ENCODE data around the gene SKI.
"Not testable (repeated sequence)": the region's sequence is repeated elsewhere in the genome, so short reads cannot be mapped to it uniquely, and the experiment has no call there.

SKI gene

DNA sequence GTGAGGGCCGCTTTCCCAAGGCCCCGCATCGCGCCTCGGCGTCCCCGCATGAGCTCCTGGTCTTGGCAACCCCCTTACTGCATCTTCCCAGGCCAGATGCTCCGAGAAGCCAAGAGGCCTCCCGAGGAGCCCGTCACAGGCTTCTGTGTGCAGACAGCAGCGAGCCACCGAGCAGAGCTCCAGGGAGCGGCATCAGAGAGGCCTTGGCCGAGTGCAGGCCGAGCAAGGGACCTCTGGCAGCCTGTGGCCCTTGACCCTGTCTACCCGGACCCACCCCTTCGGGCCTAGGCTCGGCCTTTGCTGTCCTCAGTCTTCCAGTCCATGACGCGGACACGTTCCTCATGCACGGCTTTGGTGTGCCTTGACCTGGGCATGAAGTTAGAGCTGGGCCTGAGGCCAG lies 99.7 kb downstream of the SKI start:
- DNase-seq = no peak

- no peak for DNase-seq
Measured at GRCh38 chr1:2328676-2329455, 100.7 kb downstream of the SKI start.

DNA sequence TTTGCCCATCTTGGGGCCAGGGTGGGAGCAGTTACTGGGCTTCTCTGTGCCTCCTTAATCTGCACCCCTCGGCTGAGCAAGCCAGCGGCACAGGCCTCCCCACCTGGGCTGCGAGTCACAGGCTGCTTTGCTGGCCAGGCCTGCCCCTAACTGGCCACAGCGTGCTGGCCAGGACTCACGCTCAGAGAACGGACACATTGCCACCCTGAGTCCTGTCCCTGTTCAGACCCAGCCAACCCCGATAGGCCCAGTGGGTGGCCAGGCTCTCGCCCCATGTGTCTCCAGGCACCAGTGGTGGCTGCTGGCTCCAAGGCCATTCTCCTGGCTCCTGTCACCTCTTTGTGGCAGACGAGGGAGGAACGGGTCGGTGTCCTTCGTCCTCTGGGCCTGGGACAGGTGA lies 101.9 kb downstream of the SKI start:
- DNase-seq = no peak

DNA sequence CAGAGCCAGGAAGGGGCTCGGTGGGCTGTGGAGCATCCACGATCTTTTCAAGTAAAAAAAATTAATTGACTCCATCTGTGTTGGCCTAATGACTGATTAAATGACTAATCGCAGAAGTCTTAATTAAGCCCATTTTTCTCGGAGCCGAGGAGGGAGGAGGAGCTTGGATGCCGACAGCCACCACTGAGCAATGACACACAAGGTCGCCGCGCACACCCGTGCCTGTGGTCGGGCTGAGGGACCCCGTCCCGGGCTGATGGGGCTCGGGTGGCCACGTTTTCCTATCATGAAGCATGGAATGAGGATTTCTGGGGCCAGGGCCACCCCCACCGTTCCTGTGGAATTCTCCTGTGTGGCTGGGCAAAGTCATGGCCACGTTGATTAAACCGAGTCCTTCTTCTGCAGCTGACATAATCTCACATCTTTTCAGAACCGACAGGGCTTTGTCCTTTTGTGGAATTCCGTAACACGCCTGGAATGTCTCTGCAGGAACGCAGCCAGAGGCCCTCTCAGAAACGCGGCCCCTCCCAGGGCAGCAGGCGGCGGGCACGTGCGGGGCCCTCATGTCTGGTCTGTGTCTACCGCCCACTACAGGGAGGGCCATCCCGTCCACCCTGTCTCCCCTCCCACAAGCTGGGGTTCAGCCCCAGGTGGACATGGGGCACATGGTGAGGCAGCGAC lies 102.5 kb downstream of the SKI start:
- no peak for DNase-seq

DNA sequence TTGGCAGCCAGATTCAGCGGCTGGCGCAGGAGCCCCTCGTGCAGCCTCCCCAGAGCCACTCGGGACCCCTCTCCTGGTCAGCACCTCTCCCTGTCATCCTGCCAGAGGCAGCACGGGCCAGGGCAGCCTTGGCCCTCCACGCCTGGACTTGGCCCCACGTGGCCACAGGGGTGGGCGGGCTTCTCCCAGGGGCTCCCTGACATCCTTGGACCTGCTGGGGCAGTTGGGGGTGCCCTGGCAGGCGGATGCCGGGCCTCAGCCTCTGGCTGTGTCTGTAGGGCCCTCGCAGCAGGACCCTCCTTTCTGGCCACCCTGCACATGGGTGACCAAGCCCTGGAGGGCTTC lies 103.1 kb downstream of the SKI start:
- DNase-seq = no peak

GRCh38 chr1:2331580-2331979 lies 103.5 kb downstream of the SKI start:
- DNase-seq = not testable (repeated sequence)

DNA sequence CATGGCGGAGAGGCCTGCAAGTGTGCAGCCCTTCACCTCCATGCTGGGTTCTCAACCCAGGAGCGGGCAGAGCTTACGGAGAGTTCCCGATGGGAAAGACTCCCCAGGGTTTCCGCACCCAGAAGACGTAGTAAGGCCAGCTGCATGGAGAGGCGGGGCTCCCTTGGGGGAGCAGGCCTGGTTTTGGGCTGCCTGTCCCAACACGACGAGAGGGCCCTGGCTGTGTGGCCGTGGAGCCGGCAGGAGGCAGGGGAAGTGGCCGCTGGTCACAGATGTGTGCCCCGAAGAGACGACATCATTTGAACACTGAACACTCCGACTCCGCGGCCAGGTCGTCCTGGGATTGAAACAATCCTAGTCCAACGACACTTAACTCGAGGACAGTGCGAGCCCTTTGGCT lies 106.2 kb downstream of the SKI start:
- no peak for DNase-seq

GRCh38 chr1:2334883-2335534 lies 106.9 kb downstream of the SKI start:
- no peak for DNase-seq

GRCh38 chr1:2335721-2336455 lies 107.8 kb downstream of the SKI start:
- no peak for DNase-seq

GRCh38 chr1:2336499-2336898 lies 108.4 kb downstream of the SKI start:
- no peak for DNase-seq

GRCh38 chr1:2337081-2337480 lies 109.0 kb downstream of the SKI start:
- DNase-seq = no peak

- DNase-seq = no peak
Measured at GRCh38 chr1:2337501-2337900, 109.4 kb downstream of the SKI start.

DNA sequence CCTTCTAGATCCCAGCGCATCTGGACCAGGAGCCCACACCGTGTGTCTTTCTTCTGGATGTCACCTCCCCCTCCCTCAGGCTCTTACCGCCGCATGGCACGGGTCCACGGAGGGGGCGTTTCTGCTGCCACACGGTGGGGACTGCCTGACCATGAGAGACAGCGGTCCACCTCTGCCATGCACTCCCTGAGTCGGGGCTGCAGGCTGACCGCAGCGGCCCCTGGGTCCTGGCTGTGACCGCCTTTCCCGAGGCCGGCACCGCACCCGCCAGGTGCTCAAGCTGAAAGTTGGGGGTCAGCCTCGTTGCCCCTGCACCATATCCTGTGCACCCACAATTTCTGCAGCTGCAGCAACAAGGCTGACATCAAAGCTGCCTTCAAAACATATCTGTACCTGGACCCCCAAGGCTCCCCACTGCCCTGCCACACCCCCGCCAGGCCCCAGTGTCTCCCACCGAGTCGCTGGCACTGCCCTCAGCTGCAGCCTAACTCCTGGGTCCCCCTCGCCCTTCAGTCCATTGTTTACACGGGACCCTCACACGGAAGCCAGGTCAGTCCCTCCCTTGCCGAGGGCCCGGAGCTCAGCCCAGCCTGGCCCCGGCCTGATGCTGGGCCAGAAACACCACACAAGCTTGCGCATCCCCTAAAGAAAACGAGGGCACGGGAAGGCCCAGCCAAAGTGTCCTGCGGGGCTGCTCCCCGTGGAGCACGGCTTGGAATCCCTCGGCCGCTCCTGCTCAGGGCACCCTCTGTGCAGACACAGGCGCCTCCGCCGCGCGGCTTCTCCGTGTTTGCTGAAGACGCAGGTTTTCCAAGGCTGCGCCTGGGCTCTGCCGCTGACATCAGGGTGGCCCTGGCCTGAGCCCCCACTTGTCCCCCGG lies 111.3 kb downstream of the SKI start:
- no peak for DNase-seq

- DNase-seq = no peak
Measured at GRCh38 chr1:2340086-2340917, 112.2 kb downstream of the SKI start.

- no peak for DNase-seq
Measured at GRCh38 chr1:2340918-2341254, 112.8 kb downstream of the SKI start.

DNA sequence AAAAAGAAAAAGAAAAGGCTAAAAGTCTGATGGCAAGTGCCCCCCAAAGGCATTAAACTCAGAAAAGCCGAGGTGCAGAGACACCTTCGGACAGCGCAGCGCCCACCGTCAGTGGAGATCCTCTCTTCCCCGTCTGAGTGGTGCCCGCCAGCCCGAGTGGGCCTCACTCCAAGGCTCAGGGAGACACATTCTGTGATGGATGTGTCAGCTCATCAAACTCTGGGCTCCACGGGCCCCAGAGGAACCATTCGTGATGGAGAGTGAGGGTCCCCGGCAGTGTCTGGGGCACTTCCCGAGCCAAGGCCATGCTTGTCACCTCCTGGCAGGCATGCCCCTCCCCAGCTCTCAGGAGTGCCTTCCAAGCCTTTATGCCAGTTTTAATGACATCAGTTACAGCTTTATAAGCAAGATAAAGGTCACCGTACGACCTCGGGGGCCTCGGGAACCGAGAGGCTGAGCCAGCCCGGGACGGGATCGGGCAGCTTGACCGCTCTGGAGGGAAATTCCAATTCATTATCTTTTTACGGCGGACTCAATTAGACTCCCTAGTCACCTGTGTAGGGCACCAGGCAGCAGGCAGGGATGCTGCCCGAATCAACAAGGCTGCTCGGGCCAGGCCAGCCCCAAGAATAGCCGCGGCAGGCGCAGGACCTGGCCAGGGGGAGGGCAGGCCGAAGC lies 113.7 kb downstream of the SKI start:
- DNase-seq = no peak

DNA sequence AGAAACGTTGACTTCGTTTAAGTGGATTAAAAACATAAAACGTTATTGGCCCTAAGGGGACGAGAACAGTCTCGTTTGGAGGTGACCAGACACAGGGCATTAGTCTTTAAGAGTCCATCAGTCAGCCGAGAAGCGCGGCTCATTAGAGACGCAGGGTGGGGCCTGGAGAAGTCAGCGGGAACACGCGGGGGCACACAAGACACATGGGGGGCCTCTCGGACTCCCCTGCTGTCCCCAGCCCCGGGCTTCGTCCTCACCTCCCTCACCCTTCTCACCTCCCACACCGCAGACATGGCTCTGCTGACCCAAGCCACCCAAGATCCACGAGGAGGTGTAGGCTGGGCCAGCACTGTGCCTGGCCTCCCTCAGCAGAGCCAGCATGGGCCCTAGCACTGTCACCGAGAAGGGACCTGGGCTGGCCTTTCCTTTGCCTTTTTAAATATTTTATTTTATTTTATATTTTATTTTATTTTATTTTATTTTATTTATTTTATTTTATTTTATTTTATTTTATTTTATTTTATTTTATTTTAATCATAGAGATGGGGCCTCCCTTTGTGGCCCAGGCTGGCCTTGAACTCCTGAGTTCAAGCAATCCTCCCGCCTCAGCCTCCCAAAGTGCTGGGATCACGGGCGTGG lies 114.4 kb downstream of the SKI start:
- DNase-seq = no peak

DNA sequence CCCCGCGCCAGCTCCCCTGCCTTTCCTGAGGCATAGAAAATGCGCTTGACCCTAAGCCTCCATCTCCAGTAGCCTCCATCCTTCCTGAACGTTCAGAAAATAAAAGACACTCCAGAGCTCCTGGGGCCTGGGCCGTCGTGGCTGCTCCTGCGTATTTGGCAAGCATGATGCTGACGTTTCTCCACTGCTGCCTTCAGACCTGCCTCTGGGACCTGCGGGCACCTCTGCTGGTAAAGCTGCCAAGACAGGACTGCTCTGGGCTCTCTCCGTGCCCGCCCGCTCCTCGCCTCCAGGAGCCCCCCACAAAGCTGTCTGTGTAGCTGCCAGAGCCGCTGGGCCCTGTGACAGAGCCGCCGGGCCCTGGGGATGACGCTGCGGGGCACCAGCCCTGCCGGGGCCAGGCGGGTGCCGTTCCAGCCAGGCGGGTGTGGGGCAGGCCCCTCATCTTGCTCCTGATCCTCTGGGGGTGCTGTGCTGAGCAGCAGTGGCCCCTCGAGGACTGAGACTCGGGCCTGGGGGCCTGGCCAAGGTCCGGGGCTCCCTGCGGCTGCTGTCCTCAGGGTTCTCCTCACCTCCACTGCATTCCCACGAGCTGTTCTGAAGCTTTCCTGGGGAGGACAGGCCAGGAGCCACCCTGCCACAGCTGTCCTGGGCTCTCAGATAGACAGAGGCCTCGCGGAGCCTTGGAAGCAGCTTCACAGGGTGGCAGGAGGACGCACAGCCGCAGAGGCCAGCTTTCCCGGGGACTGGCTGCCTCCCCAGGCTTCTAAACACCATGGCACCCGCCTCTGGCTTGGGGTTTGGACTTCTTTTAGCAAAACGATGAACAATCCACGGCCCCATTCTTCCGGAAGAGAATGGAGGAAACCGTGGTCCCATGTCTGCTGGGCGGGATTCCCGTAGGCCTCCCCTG lies 115.2 kb downstream of the SKI start:
- no peak for DNase-seq

DNA sequence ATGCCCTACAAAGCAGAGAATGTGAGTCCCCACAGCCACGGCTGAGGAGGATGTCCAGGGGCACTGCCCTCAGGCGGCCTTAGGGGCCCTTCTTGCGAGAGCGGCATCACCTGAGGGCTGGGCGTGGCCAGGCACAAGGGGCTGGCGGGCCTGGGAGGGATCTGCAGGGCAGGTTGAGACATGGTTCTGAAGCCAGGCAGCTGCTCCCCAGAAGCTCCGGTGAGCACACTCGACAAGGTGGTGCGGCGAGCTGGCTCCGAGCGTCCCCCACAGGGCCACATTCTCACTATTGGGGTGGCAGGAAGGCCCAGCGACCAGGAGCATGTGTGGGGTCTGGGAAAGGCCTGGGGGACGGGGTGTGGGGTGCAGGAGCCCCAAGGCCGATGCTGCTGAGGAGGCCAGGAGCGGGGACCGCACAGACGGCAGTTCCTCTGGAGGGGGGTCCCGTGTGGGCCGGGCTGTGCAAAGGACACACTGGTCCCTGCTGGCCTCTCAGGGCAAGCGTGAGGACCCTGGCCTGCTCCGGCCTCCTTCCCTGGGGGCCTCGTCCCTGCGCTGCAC lies 116.1 kb downstream of the SKI start:
- DNase-seq = no peak

All from activated T-cell treated with anti-CD3 and anti-CD28 coated beads, Interleukin-2, amount 50 U/mL, for 1 hour (primary cell).